Gastroesophageal sphincter (tissue), 3 donors: ENCODE results near the gene CYP1B1.
A peak's percentile ranks its signal among the peaks of the same experiment; 100 is the strongest.

Source experiments
- CTCF ChIP-seq, 4 experiments: fragments of 200-600 bp in 2 of 4; fragments of 450-650 bp in 2 of 4; sonication (generic) in 1 of 4; IDR thresholded peaks; one replicate each; pipeline ENCODE4 v1.5.1; 2017 to 2019; ENCODE audit warnings: antibody characterized with exemption in 4 of 4, mild to moderate bottlenecking in 2 of 4, moderate library complexity in 2 of 4
- EP300 ChIP-seq: sonication (generic); formaldehyde crosslinking; IDR thresholded peaks from one replicate; pipeline ENCODE4 v1.6.1; 2017; ENCODE audit warnings: antibody characterized with exemption, mild to moderate bottlenecking
- POLR2A ChIP-seq, 2 donors: fragments of 450-650 bp; IDR thresholded peaks; one replicate each; pipeline ENCODE4 v1.6.1; 2017; ENCODE audit warnings: antibody characterized with exemption in 2 of 2, mild to moderate bottlenecking in 2 of 2, moderate library complexity in 1 of 2

GRCh38 chr2:38115216-38116032, 39.5 kb upstream of the CYP1B1 start:
- no peak for TF ChIP-seq EP300
- peak; percentile 69 to 81 (median 77) for TF ChIP-seq CTCF (IDR thresholded peaks at IDR 0.05)
- no peak for TF ChIP-seq POLR2A (IDR thresholded peaks at IDR 0.05)
